ENCODE data around the gene ITGAE.
"Not testable (repeated sequence)": the region's sequence is repeated elsewhere in the genome, so short reads cannot be mapped to it uniquely, and the experiment has no call there.

The ITGAE gene

GRCh38 chr17:3715296-3715695 is 85.7 kb downstream of the ITGAE start:
- no peak for DNase-seq
- in situ Hi-C loops (cut with MboI; ENCODE audit: low pct_unique_long_range_greater_than_20kb, low sequenced_read_pairs) = no loop called here

- in situ Hi-C loops (cut with MboI; ENCODE audit: low pct_unique_long_range_greater_than_20kb, low sequenced_read_pairs) = no loop called here
Measured at GRCh38 chr17:3712811-3713463, 88.1 kb downstream of the ITGAE start.

GRCh38 chr17:3710951-3711383 is 90.0 kb downstream of the ITGAE start:
- DNase-seq = no peak
- in situ Hi-C loops (cut with MboI; ENCODE audit: low pct_unique_long_range_greater_than_20kb, low sequenced_read_pairs) = no loop called here

More at GRCh38 chr17:3712811-3713463, 88.1 kb downstream of the ITGAE start:
- no peak for DNase-seq

GRCh38 chr17:3708366-3708765 is 92.6 kb downstream of the ITGAE start:
- in situ Hi-C loops (cut with MboI; ENCODE audit: low pct_unique_long_range_greater_than_20kb, low sequenced_read_pairs) = no loop called here
- no peak for DNase-seq

GRCh38 chr17:3705718-3705984 is 95.3 kb downstream of the ITGAE start:
- in situ Hi-C loops (cut with MboI; ENCODE audit: low pct_unique_long_range_greater_than_20kb, low sequenced_read_pairs); DNase-seq: not testable (repeated sequence)

- in situ Hi-C loops (cut with MboI; ENCODE audit: low pct_unique_long_range_greater_than_20kb, low sequenced_read_pairs) = no loop called here
- DNase-seq = no peak
Measured at GRCh38 chr17:3704931-3705717, 95.9 kb downstream of the ITGAE start.

- in situ Hi-C loops (cut with MboI; ENCODE audit: low pct_unique_long_range_greater_than_20kb, low sequenced_read_pairs) = not testable (repeated sequence)
Measured at GRCh38 chr17:3702041-3702539, 98.9 kb downstream of the ITGAE start.

GRCh38 chr17:3699951-3700350 is 101.0 kb downstream of the ITGAE start:
- no peak for DNase-seq
- in situ Hi-C loops (cut with MboI; ENCODE audit: low pct_unique_long_range_greater_than_20kb, low sequenced_read_pairs) = no loop called here

More at GRCh38 chr17:3702041-3702539, 98.9 kb downstream of the ITGAE start:
- not testable (repeated sequence) for DNase-seq

GRCh38 chr17:3698139-3698538 is 102.8 kb downstream of the ITGAE start:
- in situ Hi-C loops (cut with MboI; ENCODE audit: low pct_unique_long_range_greater_than_20kb, low sequenced_read_pairs) = no loop called here
- no peak for DNase-seq

GRCh38 chr17:3697103-3697476 is 103.9 kb downstream of the ITGAE start:
- in situ Hi-C loops (cut with MboI; ENCODE audit: low pct_unique_long_range_greater_than_20kb, low sequenced_read_pairs) = no loop called here
- DNase-seq = no peak

- in situ Hi-C loops (cut with MboI; ENCODE audit: low pct_unique_long_range_greater_than_20kb, low sequenced_read_pairs) = no loop called here
- peak; percentile 50 for DNase-seq
Measured at GRCh38 chr17:3695723-3696411, 105.1 kb downstream of the ITGAE start, which contains the start of gene P2RX5. TSS of gene P2RX5 (minus strand) at chr17:3696155. CDS start at chr17:3696005, 150 bp downstream.

GRCh38 chr17:3695129-3695722 is 105.8 kb downstream of the ITGAE start:
- in situ Hi-C loops (cut with MboI; ENCODE audit: low pct_unique_long_range_greater_than_20kb, low sequenced_read_pairs) = no loop called here
- no peak for DNase-seq

- in situ Hi-C loops (cut with MboI; ENCODE audit: low pct_unique_long_range_greater_than_20kb, low sequenced_read_pairs) = no loop called here
- DNase-seq = no peak
Measured at GRCh38 chr17:3693829-3694231, 107.2 kb downstream of the ITGAE start.

- in situ Hi-C loops (cut with MboI; ENCODE audit: low pct_unique_long_range_greater_than_20kb, low sequenced_read_pairs) = no loop called here
- no peak for DNase-seq
Measured at GRCh38 chr17:3693141-3693540, 107.8 kb downstream of the ITGAE start.

- DNase-seq = no peak
- in situ Hi-C loops (cut with MboI; ENCODE audit: low pct_unique_long_range_greater_than_20kb, low sequenced_read_pairs) = no loop called here
Measured at GRCh38 chr17:3692346-3692745, 108.6 kb downstream of the ITGAE start.

GRCh38 chr17:3691617-3692067 is 109.3 kb downstream of the ITGAE start:
- in situ Hi-C loops (cut with MboI; ENCODE audit: low pct_unique_long_range_greater_than_20kb, low sequenced_read_pairs) = no loop called here
- no peak for DNase-seq

- DNase-seq = no peak
- in situ Hi-C loops (cut with MboI; ENCODE audit: low pct_unique_long_range_greater_than_20kb, low sequenced_read_pairs) = no loop called here
Measured at GRCh38 chr17:3690094-3690715, 110.8 kb downstream of the ITGAE start.

GRCh38 chr17:3689262-3690093 is 111.5 kb downstream of the ITGAE start:
- in situ Hi-C loops (cut with MboI; ENCODE audit: low pct_unique_long_range_greater_than_20kb, low sequenced_read_pairs) = no loop called here
- no peak for DNase-seq
